WTC11 (cell line): Measurements from ENCODE around the gene EPS8L1. TPM values are rescaled to one million over a fixed set of nuclear protein-coding genes. Genes with fewer than 3 reads are reported as not detected.
A peak's percentile ranks its signal among the peaks of the same experiment; 100 is the strongest.

Source experiments
- ATAC-seq: fragments of 200-7000 bp; cut with Tn5 transposase; 2 replicates; pipeline ENCODE4 v1.10.0; 2021; ENCODE audit warnings: mild to moderate bottlenecking, moderate library complexity
- CTCF ChIA-PET: fragments of 300-600 bp; sonication (Branson Sonifier 250); formaldehyde crosslinking; loops from one replicate; lab custom pipeline; 2021; ENCODE audit warnings: antibody characterized with exemption; lab: Charles Lee
- POLR2A ChIA-PET: fragments of 350-600 bp; sonication (Branson Sonifier 250); formaldehyde crosslinking; loops from one replicate; lab custom pipeline; 2021; ENCODE audit warnings: antibody characterized with exemption; lab: Charles Lee
- DNase-seq: peaks from one replicate; pipeline ENCODE4 v3.0.0; 2021; ENCODE audit warnings: low spot score
- H3K27ac Mint-ChIP-seq: 2 replicates; pipeline ENCODE4 v1.8.0; 2021; ENCODE audit warnings: mixed read lengths
- H3K27me3 Mint-ChIP-seq: 2 replicates; pipeline ENCODE4 v1.8.0; 2021; ENCODE audit warnings: low read depth, mild to moderate bottlenecking, moderate library complexity, mixed read lengths
- H3K36me3 Mint-ChIP-seq: 2 replicates; pipeline ENCODE4 v1.8.0; 2021; ENCODE audit warnings: mixed read lengths
- H3K4me1 Mint-ChIP-seq: 2 replicates; pipeline ENCODE4 v1.8.0; 2022; ENCODE audit warnings: mixed read lengths
- H3K4me3 Mint-ChIP-seq: 2 replicates; pipeline ENCODE4 v1.8.0; 2021; ENCODE audit warnings: mild to moderate bottlenecking, moderate library complexity, mixed read lengths
- H3K9me3 Mint-ChIP-seq: 2 replicates; pipeline ENCODE4 v1.8.0; 2021; ENCODE audit warnings: mixed read lengths
- ELF4 ChIP-seq: sonication (generic); formaldehyde crosslinking; IDR thresholded peaks from 2 replicates; pipeline ENCODE4 v1.8.1; 2022; ENCODE audit warnings: low read depth, mild to moderate bottlenecking, moderate library complexity, missing genetic modification reagents
- ETV6 ChIP-seq: sonication (generic); formaldehyde crosslinking; IDR thresholded peaks from 2 replicates; pipeline ENCODE4 v1.8.1; 2022; ENCODE audit warnings: mild to moderate bottlenecking, missing genetic modification reagents
- FOXP1 ChIP-seq: sonication (generic); formaldehyde crosslinking; IDR thresholded peaks from 2 replicates; pipeline ENCODE4 v1.8.0; 2022; ENCODE audit warnings: missing genetic modification reagents, mild to moderate bottlenecking, moderate library complexity, borderline replicate concordance
- HMGA2 ChIP-seq: fragments of 250-450 bp; sonication (Bioruptor Pico); IDR thresholded peaks from 2 replicates; pipeline ENCODE4 v1.4.0; 2021; ENCODE audit warnings: mild to moderate bottlenecking, moderate library complexity
- IRF2 ChIP-seq: sonication (generic); formaldehyde crosslinking; IDR thresholded peaks from 2 replicates; pipeline ENCODE4 v1.8.0; 2022; ENCODE audit warnings: low read depth, missing genetic modification reagents, borderline replicate concordance
- NFYB ChIP-seq: sonication (generic); formaldehyde crosslinking; conservative IDR thresholded peaks from 2 replicates; pipeline ENCODE4 v1.8.0; 2022; ENCODE audit warnings: low read depth, missing genetic modification reagents
- NR1H2 ChIP-seq: sonication (generic); formaldehyde crosslinking; IDR thresholded peaks from 2 replicates; pipeline ENCODE4 v1.9.0; 2021; ENCODE audit warnings: mild to moderate bottlenecking, moderate library complexity, missing genetic modification reagents
- RELA ChIP-seq: sonication (generic); formaldehyde crosslinking; IDR thresholded peaks from 2 replicates; pipeline ENCODE4 v1.8.1; 2022; ENCODE audit warnings: missing genetic modification reagents, mild to moderate bottlenecking, borderline replicate concordance
- RORB ChIP-seq: fragments of 250-450 bp; sonication (Bioruptor Pico); IDR thresholded peaks from 2 replicates; pipeline ENCODE4 v1.9.0; 2021; ENCODE audit warnings: mild to moderate bottlenecking
- SOX15 ChIP-seq: fragments of 250-450 bp; sonication (Bioruptor Pico); IDR thresholded peaks from 2 replicates; pipeline ENCODE4 v1.9.0; 2021; ENCODE audit warnings: mild to moderate bottlenecking
- SP1 ChIP-seq: sonication (generic); formaldehyde crosslinking; conservative IDR thresholded peaks from 2 replicates; pipeline ENCODE4 v1.8.1; 2022; ENCODE audit warnings: missing genetic modification reagents
- TP53 ChIP-seq: sonication (generic); formaldehyde crosslinking; IDR thresholded peaks from 2 replicates; pipeline ENCODE4 v1.8.1; 2023; ENCODE audit warnings: mild to moderate bottlenecking, missing genetic modification reagents
- ZBTB21 ChIP-seq: sonication (generic); formaldehyde crosslinking; IDR thresholded peaks from 2 replicates; pipeline ENCODE4 v1.8.1; 2023; ENCODE audit warnings: mild to moderate bottlenecking, missing genetic modification reagents, borderline replicate concordance
- ZNF121 ChIP-seq: sonication (generic); formaldehyde crosslinking; IDR thresholded peaks from 2 replicates; pipeline ENCODE4 v1.8.0; 2023; ENCODE audit warnings: missing genetic modification reagents
- ZNF138 ChIP-seq: sonication (generic); formaldehyde crosslinking; conservative IDR thresholded peaks from 2 replicates; pipeline ENCODE4 v1.8.1; 2022; ENCODE audit warnings: mild to moderate bottlenecking, moderate library complexity, missing genetic modification reagents
- ZNF232 ChIP-seq: sonication (generic); formaldehyde crosslinking; IDR thresholded peaks from 2 replicates; pipeline ENCODE4 v1.8.0; 2022; ENCODE audit warnings: mild to moderate bottlenecking, missing genetic modification reagents
- ZNF416 ChIP-seq: fragments of 250-450 bp; sonication (Bioruptor Pico); IDR thresholded peaks from 2 replicates; pipeline ENCODE4 v1.9.0; 2021; ENCODE audit warnings: mild to moderate bottlenecking, inconsistent platforms
- total RNA-seq: library from RNA; stranded (reverse); gene quantifications from 3 replicates; pipeline ENCODE4 v1.2.3, GENCODE V29; 2021
- TF ChIP-seq, protein P1 (sequence below): sonication (generic); formaldehyde crosslinking; IDR thresholded peaks from 2 replicates; pipeline ENCODE4 v1.8.0; 2023; ENCODE audit warnings: missing genetic modification reagents, mild to moderate bottlenecking, borderline replicate concordance
- TF ChIP-seq, protein P2 (sequence below): sonication (generic); formaldehyde crosslinking; IDR thresholded peaks from 2 replicates; pipeline ENCODE4 v1.8.1; 2022; ENCODE audit warnings: mild to moderate bottlenecking, missing genetic modification reagents, moderate library complexity, borderline replicate concordance
- TF ChIP-seq, protein P3 (sequence below): sonication (generic); formaldehyde crosslinking; IDR thresholded peaks from 2 replicates; pipeline ENCODE4 v1.8.1; 2023; ENCODE audit warnings: mild to moderate bottlenecking, missing genetic modification reagents
- TF ChIP-seq, protein P4 (sequence below): sonication (generic); formaldehyde crosslinking; IDR thresholded peaks from 2 replicates; pipeline ENCODE4 v1.8.1; 2023; ENCODE audit warnings: mild to moderate bottlenecking, missing genetic modification reagents, moderate library complexity
- TF ChIP-seq, protein P5 (sequence below): sonication (generic); formaldehyde crosslinking; IDR thresholded peaks from 2 replicates; pipeline ENCODE4 v1.8.0; 2022; ENCODE audit warnings: missing genetic modification reagents
- TF ChIP-seq, protein P6 (sequence below): sonication (generic); formaldehyde crosslinking; IDR thresholded peaks from 2 replicates; pipeline ENCODE4 v1.8.1; 2023; ENCODE audit warnings: mild to moderate bottlenecking, moderate library complexity, missing genetic modification reagents

Gene EPS8L1
- total RNA-seq, 1 experiment from 2014 or later, result 38.9 TPM

DNA sequence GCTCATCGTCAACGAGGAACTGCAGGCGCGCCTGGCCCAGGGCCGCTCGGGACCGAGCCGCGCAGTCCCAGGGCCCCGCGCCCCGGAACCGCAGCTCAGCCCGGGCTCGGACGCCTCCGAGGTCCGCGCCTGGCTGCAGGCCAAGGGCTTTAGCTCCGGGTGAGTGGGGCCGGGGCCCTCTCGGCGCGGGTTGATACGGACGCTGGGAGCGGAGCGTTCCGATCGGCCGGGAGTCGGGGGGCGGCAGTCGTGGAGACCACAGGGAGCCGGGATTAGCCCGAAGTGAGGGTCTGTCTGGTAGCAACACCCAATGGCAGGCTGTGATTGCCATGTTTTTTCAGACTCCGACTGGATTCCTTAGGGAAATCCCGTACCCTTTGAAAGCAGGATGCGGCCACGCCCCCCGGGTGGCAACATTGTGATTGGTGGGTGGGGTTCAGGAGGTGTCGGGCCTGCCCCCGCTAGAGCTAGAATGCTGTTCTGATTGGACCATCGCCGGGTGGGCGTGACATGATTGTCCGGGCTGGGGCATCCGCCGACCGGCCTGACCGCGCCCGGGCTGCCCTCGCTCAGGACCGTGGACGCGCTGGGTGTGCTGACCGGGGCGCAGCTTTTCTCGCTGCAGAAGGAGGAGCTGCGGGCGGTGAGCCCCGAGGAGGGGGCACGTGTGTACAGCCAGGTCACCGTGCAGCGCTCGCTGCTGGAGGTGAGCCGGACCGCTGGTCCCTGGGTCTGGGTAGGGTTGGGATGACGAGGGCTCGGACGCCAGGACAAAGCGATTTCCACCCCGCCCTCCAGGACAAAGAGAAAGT lies 11.3 kb downstream of the EPS8L1 start:
- CTCF ChIA-PET, result interaction anchor here (0.7 to 3.6 kb wide), 14 partner anchors 9 to 614 kb away, joined by 3 to 46 read pairs (median 6); partner anchors contain the start of genes CDC42EP5, DNAAF3 and RDH13
- H3K4me3 Mint-ChIP-seq, result peak overlapping the region; percentile 88
- POLR2A ChIA-PET, result interaction anchor here (0.5 to 1.9 kb wide), 10 partner anchors 19 to 877 kb away, joined by 3 to 8 read pairs (median 4); partner anchors contain the start of gene RDH13
- H3K9me3 Mint-ChIP-seq, result no peaks in the 10 kb centered on the region
- H3K36me3 Mint-ChIP-seq, result peaks cover 15% of the 10 kb centered on the region
- DNase-seq, result peak; percentile 99
- peak overlapping the region; percentile 51 for H3K27ac Mint-ChIP-seq
- H3K4me1 Mint-ChIP-seq, result peaks cover 53% of the 10 kb centered on the region
- peak; percentile 76 for ATAC-seq
- peaks cover 53% of the 10 kb centered on the region for H3K27me3 Mint-ChIP-seq
- TF ChIP-seq, protein P1, sequence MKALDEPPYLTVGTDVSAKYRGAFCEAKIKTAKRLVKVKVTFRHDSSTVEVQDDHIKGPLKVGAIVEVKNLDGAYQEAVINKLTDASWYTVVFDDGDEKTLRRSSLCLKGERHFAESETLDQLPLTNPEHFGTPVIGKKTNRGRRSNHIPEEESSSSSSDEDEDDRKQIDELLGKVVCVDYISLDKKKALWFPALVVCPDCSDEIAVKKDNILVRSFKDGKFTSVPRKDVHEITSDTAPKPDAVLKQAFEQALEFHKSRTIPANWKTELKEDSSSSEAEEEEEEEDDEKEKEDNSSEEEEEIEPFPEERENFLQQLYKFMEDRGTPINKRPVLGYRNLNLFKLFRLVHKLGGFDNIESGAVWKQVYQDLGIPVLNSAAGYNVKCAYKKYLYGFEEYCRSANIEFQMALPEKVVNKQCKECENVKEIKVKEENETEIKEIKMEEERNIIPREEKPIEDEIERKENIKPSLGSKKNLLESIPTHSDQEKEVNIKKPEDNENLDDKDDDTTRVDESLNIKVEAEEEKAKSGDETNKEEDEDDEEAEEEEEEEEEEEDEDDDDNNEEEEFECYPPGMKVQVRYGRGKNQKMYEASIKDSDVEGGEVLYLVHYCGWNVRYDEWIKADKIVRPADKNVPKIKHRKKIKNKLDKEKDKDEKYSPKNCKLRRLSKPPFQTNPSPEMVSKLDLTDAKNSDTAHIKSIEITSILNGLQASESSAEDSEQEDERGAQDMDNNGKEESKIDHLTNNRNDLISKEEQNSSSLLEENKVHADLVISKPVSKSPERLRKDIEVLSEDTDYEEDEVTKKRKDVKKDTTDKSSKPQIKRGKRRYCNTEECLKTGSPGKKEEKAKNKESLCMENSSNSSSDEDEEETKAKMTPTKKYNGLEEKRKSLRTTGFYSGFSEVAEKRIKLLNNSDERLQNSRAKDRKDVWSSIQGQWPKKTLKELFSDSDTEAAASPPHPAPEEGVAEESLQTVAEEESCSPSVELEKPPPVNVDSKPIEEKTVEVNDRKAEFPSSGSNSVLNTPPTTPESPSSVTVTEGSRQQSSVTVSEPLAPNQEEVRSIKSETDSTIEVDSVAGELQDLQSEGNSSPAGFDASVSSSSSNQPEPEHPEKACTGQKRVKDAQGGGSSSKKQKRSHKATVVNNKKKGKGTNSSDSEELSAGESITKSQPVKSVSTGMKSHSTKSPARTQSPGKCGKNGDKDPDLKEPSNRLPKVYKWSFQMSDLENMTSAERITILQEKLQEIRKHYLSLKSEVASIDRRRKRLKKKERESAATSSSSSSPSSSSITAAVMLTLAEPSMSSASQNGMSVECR (CRISPR knock-in tag), result peak; percentile 45; the same call in 1 of the 2 replicates
- TF ChIP-seq ZNF121 (CRISPR knock-in tag) (no peak), IRF2 (CRISPR knock-in tag) (no peak), ZNF138 (CRISPR knock-in tag) (peak; percentile 58; the same call in 1 of the 2 replicates), SP1 (CRISPR knock-in tag) (peak; percentile 88), FOXP1 (peak; percentile 27; the same call in 1 of the 2 replicates), NR1H2 (no peak), ETV6 (CRISPR knock-in tag) (peak; percentile 38; the same call in 1 of the 2 replicates), TP53 (0 out of 2 replicates have a peak, but pooled peaks have one; percentile 56), ELF4 (no peak), ZBTB21 (CRISPR knock-in tag) (0 out of 2 replicates have a peak, but pooled peaks have one; percentile 60), SOX15 (no peak), ZNF232 (CRISPR knock-in tag) (0 out of 2 replicates have a peak, but pooled peaks have one; percentile 54), HMGA2 (no peak), NFYB (peak; percentile 67), RELA (CRISPR knock-in tag) (no peak), RORB (CRISPR knock-in tag) (no peak), ZNF416 (CRISPR knock-in tag) (0 out of 2 replicates have a peak, but pooled peaks have one; percentile 16)
- TF ChIP-seq, protein P2, sequence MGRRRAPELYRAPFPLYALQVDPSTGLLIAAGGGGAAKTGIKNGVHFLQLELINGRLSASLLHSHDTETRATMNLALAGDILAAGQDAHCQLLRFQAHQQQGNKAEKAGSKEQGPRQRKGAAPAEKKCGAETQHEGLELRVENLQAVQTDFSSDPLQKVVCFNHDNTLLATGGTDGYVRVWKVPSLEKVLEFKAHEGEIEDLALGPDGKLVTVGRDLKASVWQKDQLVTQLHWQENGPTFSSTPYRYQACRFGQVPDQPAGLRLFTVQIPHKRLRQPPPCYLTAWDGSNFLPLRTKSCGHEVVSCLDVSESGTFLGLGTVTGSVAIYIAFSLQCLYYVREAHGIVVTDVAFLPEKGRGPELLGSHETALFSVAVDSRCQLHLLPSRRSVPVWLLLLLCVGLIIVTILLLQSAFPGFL, result no peak
- TF ChIP-seq, protein P3, sequence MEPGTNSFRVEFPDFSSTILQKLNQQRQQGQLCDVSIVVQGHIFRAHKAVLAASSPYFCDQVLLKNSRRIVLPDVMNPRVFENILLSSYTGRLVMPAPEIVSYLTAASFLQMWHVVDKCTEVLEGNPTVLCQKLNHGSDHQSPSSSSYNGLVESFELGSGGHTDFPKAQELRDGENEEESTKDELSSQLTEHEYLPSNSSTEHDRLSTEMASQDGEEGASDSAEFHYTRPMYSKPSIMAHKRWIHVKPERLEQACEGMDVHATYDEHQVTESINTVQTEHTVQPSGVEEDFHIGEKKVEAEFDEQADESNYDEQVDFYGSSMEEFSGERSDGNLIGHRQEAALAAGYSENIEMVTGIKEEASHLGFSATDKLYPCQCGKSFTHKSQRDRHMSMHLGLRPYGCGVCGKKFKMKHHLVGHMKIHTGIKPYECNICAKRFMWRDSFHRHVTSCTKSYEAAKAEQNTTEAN (CRISPR knock-in tag), result 0 out of 2 replicates have a peak, but pooled peaks have one; percentile 19
- TF ChIP-seq, protein P4, sequence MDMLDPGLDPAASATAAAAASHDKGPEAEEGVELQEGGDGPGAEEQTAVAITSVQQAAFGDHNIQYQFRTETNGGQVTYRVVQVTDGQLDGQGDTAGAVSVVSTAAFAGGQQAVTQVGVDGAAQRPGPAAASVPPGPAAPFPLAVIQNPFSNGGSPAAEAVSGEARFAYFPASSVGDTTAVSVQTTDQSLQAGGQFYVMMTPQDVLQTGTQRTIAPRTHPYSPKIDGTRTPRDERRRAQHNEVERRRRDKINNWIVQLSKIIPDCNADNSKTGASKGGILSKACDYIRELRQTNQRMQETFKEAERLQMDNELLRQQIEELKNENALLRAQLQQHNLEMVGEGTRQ, result no peak
- TF ChIP-seq, protein P5, sequence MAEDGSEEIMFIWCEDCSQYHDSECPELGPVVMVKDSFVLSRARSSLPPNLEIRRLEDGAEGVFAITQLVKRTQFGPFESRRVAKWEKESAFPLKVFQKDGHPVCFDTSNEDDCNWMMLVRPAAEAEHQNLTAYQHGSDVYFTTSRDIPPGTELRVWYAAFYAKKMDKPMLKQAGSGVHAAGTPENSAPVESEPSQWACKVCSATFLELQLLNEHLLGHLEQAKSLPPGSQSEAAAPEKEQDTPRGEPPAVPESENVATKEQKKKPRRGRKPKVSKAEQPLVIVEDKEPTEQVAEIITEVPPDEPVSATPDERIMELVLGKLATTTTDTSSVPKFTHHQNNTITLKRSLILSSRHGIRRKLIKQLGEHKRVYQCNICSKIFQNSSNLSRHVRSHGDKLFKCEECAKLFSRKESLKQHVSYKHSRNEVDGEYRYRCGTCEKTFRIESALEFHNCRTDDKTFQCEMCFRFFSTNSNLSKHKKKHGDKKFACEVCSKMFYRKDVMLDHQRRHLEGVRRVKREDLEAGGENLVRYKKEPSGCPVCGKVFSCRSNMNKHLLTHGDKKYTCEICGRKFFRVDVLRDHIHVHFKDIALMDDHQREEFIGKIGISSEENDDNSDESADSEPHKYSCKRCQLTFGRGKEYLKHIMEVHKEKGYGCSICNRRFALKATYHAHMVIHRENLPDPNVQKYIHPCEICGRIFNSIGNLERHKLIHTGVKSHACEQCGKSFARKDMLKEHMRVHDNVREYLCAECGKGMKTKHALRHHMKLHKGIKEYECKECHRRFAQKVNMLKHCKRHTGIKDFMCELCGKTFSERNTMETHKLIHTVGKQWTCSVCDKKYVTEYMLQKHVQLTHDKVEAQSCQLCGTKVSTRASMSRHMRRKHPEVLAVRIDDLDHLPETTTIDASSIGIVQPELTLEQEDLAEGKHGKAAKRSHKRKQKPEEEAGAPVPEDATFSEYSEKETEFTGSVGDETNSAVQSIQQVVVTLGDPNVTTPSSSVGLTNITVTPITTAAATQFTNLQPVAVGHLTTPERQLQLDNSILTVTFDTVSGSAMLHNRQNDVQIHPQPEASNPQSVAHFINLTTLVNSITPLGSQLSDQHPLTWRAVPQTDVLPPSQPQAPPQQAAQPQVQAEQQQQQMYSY (CRISPR knock-in tag), result peak; percentile 11
- TF ChIP-seq, protein P6, sequence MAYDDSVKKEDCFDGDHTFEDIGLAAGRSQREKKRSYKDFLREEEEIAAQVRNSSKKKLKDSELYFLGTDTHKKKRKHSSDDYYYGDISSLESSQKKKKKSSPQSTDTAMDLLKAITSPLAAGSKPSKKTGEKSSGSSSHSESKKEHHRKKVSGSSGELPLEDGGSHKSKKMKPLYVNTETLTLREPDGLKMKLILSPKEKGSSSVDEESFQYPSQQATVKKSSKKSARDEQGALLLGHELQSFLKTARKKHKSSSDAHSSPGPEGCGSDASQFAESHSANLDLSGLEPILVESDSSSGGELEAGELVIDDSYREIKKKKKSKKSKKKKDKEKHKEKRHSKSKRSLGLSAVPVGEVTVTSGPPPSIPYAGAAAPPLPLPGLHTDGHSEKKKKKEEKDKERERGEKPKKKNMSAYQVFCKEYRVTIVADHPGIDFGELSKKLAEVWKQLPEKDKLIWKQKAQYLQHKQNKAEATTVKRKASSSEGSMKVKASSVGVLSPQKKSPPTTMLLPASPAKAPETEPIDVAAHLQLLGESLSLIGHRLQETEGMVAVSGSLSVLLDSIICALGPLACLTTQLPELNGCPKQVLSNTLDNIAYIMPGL (CRISPR knock-in tag), result peak; percentile 19; the same call in 1 of the 2 replicates
